ENCODE data around the gene IGSF8. TPM values are rescaled to one million over a fixed set of nuclear protein-coding genes. Genes with fewer than 3 reads are reported as not detected.

Gene IGSF8, protein sequence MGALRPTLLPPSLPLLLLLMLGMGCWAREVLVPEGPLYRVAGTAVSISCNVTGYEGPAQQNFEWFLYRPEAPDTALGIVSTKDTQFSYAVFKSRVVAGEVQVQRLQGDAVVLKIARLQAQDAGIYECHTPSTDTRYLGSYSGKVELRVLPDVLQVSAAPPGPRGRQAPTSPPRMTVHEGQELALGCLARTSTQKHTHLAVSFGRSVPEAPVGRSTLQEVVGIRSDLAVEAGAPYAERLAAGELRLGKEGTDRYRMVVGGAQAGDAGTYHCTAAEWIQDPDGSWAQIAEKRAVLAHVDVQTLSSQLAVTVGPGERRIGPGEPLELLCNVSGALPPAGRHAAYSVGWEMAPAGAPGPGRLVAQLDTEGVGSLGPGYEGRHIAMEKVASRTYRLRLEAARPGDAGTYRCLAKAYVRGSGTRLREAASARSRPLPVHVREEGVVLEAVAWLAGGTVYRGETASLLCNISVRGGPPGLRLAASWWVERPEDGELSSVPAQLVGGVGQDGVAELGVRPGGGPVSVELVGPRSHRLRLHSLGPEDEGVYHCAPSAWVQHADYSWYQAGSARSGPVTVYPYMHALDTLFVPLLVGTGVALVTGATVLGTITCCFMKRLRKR
- 10 to 100 TPM; 57.6 to 64.0 TPM for total RNA-seq
- long read RNA-seq, transcript IGSF8-201 (7 exons, 2,343 nt) = major isoform, 20 of 43 reads
- long read RNA-seq, partial matches to known transcripts = 20 of 43 reads
- long read RNA-seq, other reads (novel, unspliced or antisense) = 3 of 43 reads

DNA sequence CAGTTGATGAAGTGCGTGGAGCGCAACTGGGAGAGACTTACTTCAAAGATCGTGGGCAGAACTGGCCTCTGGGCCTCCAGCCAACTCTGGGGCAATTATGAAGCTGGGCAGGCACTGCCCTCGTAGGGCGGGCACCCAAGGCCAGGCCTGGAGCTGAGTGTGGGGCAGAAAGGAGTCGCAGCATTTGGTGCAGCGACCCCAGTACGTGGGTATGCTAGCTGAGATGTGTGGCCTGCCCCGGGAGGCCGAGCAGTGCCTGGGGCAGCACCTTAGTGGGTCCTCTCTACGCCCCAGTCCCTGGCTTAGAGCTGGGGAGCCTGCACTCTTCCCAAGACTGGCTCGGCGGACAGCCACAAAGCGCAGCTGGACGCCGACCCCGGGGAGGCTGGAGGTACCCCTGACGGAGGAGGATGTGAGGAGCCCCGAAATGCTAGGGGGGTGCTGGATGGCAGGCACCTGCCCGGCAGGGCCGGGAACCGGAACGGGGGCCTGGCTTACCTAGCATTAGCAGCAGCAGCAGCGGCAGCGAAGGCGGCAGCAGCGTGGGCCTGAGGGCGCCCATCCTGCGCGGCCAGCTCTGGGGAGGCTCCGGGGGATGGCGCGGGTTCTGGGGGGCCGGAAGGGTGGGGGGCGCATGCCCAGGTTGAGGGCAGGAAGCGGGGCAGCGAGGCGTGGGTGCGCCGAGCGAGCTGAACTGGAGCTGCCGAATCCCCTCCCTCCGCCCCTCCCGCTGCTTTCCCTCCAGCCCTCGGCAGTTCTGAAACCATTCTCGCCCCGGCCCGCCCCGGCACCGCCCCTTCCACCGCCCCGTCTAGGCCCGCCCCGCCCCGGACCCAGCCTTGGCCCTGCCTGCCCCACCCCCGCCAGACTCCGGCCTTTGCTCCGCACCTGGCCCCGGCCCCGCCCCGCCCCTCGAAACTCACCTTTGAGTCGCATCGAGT is at the start of gene IGSF8:
TSS of gene IGSF8 (minus strand) at position 709 of the 941 bp plus-strand sequence. CDS start at position 562, 147 bp downstream.
- peak; percentile 94 to 98 for DNase-seq
- ATAC-seq = peak; percentile 72
- intact Hi-C loops (cut with DNase I, micrococcal nuclease) = no loop called here

DNA sequence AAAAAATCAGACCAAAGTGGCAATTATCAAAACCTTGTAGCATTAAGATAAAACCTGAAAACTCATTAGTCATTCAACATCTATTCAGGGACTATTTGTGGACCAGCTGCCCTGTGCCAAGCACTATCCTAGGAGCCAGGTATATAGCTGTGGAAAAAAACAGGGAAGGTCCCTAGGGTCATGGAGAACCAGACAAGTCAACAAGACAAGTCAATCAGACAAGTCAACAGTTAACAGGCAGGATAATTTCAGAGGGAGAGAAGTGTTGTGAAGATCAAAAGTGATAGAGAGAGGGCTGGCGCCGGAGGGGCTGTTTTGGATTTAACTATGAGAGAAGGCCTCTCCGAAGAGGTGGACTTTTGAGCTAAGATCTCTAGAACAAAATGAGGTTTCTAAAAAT is 49.7 kb upstream of the IGSF8 start:
- ATAC-seq = no peak
- intact Hi-C loops (cut with DNase I, micrococcal nuclease) = no loop called here
- DNase-seq = no peak

DNA sequence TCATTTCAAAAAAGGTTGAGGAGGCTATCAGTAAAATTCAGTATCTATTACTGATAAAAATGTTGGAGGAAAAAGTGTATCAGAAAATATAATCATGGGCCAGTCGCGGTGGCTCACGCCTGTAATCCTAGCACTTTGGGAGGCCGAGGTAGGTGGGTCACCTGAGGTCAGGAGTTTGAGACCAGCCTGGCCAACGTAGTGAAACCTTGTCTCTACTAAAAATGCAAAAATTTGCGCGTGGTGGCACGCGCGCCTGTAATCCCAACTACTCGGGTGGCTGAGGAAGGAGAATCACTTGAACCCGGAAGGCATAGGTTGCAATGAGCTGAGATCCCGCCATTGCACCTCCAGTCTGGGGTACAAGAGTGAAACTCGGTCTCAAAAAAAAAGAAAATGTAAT is 47.7 kb upstream of the IGSF8 start:
- DNase-seq (no peak), ATAC-seq (no peak)
- intact Hi-C loops (cut with DNase I, micrococcal nuclease) = no loop called here

DNA sequence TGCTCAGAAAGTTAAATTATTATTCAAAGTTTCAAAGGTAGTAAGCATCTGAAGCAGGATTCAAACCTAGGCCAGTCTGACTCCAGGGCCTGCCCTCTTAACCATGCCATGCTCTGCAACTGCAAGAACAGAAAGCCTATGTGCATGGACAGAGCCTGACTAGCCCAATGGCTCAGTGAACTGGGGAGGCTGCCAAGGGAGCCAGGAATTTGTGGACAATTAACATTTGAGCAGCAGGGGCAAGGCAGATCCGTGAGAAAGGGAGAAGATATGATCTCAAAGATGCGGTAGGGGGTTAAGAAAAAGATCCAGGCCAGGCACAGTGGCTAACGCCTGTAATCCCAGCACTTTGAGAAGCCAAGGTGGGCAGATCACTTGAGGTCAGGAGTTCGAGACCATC is 46.5 kb upstream of the IGSF8 start:
- ATAC-seq (no peak), DNase-seq (no peak)
- intact Hi-C loops (cut with DNase I, micrococcal nuclease) = no loop called here

DNA sequence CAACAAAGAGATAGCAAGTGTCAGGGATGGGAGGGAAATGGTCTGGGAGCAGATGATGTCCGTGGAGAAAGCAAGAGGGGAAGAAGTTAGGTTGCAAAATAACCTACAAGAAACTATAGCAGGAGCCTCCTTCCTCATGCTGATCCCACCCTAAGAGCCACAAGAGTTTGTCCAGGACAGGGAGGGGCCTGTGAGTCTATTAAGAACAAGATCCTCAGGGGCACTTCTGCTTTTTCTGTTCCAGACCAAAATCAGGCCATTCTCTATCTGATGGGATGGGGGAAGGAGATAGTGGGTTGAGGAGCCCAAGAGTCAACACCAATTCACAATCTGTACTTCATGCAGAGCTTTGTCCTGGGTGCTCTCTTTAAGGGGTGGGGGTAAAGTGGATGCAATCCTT is 45.3 kb upstream of the IGSF8 start:
- ATAC-seq = no peak
- DNase-seq = no peak
- intact Hi-C loops (cut with DNase I, micrococcal nuclease) = no loop called here

DNA sequence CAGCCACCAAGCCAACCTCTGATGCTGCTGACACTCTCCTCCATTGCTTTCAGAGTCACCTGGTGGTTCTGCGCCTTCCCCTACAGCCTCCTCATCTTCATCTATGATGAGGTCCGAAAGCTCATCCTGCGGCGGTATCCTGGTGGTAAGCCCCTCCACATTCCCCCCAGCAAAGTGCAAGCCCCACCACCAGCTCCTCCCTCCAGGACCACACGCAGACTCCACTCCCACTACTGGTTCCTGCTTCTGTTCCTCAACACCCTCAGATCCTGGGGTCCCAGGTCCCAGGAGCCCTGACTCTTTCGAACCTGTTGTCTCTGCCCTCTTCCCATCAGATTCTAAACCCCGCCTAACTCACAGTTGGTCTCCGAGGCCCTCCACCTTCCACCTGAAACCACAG is 41.4 kb upstream of the IGSF8 start:
- no peak for ATAC-seq
- intact Hi-C loops (cut with DNase I, micrococcal nuclease) = no loop called here
- no peak for DNase-seq

DNA sequence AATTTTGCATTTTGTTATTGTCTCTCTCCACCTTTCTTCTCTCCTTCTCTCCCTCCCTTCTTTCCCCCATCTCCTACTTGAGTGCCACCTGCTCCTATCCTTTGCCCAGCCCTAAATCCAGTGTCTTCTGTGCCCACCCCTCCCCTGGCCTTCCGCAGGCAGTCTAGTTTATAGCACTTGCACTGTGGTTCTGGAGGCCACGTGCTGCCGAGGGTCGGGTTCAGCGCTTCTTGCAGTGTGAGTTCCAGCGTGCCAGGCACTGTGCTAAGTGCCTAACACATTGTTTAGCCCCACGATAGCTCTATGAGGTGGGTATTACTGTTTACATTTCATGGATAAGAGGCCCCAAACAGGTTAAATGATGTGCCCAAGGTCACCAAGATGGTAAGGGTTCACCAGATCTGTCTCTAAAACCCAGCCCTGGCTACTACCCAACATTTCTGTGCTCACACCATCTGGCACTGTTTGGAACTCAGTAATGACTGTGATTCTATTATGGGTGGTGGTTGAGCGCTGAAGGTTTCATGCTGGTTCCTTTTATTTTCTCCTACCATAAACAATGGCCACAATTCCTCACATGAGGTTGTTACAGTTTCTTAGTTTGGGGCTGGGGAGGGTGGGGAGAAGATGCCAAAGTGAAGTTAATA is 38.9 kb upstream of the IGSF8 start:
- intact Hi-C loops (cut with DNase I, micrococcal nuclease) = no loop called here
- ATAC-seq = no peak
- no peak for DNase-seq

DNA sequence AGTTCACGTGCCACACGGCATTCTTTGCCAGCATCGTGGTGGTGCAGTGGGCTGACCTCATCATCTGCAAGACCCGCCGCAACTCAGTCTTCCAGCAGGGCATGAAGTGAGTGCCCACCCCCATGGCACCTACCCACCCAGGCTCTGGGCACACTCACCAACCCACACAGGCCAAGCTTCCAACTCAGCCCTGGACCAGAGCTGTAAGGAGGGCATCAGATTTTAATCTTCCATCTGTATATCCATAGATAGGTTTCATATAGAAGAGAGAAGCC is 38.4 kb upstream of the IGSF8 start:
- ATAC-seq = no peak
- intact Hi-C loops (cut with DNase I, micrococcal nuclease) = no loop called here
- no peak for DNase-seq

DNA sequence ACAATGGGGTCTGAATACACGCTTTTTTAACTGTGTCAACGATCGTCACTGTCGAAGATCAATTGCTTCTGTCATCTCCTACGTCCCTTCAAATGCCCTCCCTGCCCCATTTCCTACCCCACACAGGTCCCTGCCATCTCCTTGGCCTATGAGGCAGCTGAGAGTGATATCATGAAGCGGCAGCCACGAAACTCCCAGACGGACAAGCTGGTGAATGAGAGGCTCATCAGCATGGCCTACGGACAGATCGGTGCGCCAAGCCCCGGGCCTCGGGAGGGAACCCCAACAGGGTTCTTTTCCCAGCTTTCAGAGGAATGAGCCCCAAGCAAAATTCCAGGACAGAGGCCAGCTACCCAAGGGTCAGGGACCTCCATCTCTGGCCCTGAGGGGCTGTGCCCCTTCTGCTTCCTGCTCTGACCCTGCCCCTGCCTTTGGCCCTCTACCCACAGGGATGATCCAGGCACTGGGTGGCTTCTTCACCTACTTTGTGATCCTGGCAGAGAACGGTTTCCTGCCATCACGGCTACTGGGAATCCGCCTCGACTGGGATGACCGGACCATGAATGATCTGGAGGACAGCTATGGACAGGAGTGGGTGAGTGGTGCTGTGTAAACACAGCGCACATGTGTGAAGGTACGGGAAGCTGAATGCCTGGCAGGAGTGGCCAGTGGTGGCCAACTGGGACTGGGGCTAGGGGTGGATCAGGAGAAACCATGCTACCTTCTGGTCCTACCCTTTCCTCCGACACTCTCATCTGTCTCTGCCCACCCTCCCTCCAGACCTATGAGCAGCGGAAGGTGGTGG is 37.9 kb upstream of the IGSF8 start:
- intact Hi-C loops (cut with DNase I, micrococcal nuclease) = no loop called here
- ATAC-seq (no peak), DNase-seq (no peak)

DNA sequence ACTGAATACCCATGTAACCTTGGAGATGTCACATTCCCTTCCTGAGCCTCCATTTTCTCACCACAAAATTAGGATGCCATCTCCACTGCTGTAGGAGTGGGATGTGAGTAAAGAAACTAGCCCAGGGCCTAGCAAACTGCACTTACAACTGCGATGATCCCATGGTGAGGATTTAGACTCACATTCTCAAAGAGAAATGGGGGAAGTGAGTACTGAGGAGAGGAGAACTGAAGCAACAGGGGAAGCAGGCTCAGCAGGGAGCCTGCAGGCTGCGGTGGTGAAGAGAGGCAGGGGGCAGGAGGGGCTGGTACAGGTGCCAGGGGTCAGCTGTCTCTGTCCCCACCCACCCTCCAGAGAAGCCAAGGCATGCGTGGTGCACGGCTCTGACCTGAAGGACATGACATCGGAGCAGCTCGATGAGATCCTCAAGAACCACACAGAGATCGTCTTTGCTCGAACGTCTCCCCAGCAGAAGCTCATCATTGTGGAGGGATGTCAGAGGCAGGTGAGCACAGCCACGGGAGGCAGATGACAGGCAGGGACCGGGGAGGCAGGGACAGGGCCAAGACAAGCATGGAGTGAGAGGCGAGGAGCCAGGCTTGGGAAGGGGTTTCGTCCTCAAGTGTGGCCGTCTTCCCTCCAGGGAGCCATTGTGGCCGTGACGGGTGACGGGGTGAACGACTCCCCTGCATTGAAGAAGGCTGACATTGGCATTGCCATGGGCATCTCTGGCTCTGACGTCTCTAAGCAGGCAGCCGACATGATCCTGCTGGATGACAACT is 36.6 kb upstream of the IGSF8 start:
- intact Hi-C loops (cut with DNase I, micrococcal nuclease) = no loop called here
- ATAC-seq (no peak), DNase-seq (no peak)

DNA sequence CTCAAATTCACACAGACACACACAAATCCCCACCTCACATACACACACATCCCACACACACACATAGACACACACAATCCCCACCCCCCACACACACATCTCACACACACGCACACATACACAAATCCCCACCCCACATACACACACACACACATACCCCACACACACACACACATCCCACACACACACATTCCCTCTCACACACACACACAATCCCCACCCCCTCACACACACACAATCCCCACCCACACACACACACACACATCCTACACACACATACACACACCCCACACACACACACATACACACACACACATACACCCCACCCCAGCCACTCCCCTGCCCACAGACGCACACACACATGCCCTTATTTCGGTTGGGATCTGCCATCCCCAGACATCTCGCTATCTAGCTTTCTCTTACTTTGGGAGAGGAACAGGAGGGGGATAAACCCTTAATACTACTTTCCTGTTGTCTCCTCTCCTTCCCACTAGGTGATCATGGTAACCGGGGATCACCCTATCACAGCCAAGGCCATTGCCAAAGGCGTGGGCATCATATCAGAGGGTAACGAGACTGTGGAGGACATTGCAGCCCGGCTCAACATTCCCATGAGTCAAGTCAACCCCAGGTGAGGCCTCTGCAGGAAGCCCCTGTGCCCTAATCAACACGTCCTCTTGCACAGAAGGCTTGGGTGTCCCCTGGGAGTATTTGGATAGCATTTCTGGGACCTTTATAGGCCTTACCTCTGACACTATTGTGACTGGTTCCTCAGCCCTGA is 35.8 kb upstream of the IGSF8 start:
- ATAC-seq (no peak), DNase-seq (no peak)
- intact Hi-C loops (cut with DNase I, micrococcal nuclease) = no loop called here

DNA sequence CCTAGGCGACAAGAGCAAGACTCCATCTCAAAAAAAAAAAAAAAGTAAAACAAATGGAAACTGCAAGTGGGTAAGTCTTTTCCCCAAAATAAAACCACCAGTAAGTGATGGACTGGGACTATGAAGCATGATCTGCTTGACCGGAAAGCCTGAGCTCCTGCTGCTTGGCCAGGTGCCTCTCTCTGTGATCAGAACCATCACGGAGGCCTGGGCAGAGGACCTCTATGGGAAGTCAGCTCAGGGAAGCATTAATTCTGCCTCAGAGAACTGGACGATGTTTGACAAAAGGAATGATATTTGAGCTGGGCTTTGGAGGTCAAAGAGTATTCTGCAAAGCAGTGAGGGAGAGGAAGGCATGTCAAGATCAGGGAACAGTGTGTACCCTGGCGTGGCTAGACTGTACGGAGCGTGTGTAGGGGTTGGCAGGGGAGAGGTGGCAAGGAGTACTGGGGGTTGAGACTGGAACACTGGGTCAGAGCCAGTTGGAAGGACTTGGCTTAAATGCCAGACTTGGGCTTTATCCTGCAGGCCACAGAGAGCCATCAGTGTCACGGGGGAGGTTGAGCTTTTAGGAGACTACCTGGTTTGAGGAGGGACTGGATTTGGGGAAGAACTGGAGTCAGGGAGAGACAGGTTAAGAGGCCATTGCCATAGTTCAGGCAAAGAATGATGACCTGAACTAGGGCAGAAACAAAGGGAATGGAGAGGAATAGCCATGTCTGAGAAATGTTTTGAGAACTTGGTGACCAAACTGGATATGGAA is 33.6 kb upstream of the IGSF8 start:
- intact Hi-C loops (cut with DNase I, micrococcal nuclease) = no loop called here
- DNase-seq = peak in 1 of 2 donors; percentile 31
- ATAC-seq = no peak

DNA sequence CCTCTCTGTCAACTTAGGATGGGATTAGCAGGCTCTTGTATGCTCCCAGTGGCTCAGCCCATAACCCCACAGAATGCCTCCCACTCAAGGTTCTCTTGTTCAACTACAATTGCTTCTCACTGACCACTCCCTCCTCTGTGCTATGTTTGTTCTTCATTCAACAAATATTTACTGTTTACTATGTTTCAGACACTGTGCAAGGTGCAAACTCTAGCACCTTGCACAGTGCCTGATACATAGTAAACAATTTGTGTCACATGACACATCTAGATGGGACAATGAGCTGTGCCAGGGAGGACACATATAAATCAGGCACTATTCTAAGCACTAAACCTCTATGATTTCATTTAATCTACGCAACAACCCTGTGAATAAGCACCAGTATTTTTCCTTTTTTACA is 32.5 kb upstream of the IGSF8 start:
- ATAC-seq (no peak), DNase-seq (no peak)
- intact Hi-C loops (cut with DNase I, micrococcal nuclease) = no loop called here

DNA sequence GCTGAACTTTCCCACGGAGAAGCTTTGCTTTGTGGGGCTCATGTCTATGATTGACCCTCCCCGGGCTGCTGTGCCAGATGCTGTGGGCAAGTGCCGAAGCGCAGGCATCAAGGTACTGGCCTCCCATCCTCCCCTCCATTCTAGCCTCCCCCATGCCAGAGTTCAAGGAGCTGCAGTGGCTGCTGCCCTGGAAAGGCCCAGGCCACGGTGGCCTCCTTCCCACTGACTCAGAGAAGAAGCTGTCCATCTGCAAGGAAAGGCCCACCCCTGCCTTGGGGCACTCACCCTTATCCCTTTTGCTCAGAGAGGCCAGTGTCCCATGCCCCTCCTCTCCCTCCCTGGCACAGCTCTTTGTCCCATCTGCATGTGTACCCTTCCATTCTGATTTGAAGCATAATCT is 32.1 kb upstream of the IGSF8 start:
- ATAC-seq (no peak), DNase-seq (no peak)
- intact Hi-C loops (cut with DNase I, micrococcal nuclease) = no loop called here

DNA sequence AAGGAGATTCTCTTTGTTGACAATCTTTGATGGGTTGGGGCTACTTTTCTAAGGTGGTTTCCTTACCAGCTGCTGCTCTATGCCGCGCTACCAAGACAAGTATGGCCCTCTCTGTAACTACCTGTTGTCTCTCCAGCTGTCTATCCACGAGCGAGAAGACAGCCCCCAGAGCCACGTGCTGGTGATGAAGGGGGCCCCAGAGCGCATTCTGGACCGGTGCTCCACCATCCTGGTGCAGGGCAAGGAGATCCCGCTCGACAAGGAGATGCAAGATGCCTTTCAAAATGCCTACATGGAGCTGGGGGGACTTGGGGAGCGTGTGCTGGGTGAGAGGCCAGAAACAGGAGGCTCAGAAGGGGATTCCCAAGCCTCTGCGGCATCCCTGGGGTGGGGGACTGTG is 31.5 kb upstream of the IGSF8 start:
- ATAC-seq (no peak), DNase-seq (no peak)
- intact Hi-C loops (cut with DNase I, micrococcal nuclease) = no loop called here

DNA sequence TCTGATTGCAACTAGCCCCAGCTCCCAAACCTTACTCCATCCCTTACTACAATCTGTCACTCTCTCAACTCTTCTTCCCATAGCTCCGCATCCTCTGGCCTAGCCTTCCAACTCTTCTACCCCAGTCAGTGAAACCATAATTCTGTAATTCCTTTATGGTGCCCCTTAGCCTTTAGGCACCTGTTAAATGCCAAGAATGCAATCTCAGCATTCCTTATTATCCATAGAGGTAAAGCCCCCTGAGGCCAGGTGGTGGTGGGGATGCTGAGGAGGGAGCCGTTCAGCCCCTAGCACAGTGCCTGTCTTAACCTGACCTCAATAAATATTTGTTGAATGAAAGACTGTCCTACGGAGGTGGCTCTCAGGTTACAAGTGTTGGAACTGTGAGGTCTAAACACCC is 31.1 kb upstream of the IGSF8 start:
- intact Hi-C loops (cut with DNase I, micrococcal nuclease) = no loop called here
- DNase-seq = no peak
- no peak for ATAC-seq

All from left colon (tissue), 2 donors.